ENCODE measurements around the gene SLC29A3. TPM values are rescaled to one million over a fixed set of nuclear protein-coding genes. Genes with fewer than 3 reads are reported as not detected.

SLC29A3 gene
- total RNA-seq, 1 experiment from 2014 or later: 4.4 TPM

DNA sequence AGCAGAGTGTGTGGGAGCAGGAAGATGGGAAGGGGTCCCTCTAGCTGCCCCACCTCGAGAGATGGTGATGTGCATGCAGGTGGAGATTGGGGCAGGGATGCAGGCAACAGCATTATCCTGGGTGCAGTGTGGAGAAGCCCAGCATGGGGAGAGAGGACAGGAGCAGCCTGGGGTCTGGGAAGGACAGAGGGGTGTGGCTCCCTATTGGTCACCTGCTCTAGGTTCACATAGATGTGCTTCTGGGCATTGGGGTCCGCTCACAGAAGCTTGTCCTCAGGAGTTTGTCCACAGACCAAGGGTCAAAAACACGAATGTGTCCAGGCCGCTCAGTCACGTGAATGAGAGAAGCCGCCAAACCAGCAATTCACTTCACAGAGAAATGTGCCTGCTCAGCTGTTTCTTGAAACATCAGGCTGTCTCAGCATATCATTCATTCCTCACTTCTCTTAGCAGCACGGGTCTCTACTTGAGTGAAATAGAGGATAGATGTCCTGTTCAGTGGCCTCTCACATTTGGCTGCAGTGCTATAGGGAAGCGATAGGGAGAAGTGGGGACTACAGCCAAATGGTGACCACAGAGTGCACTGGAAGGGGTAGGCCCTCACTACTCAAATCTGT lies 11.5 kb upstream of the SLC29A3 start:
- Histone ChIP-seq H2AFZ (ENCODE audit: low read length) (no peak overlapping the region), H3K9me3 (ENCODE audit: low read length) (no peaks in the 10 kb centered on the region), H3K4me3 (ENCODE audit: low read length) (no peak overlapping the region), H3K4me1 (ENCODE audit: insufficient read depth, low read length) (no peaks in the 10 kb centered on the region), H3K27ac (ENCODE audit: low read length) (no peak overlapping the region), H3K9ac (ENCODE audit: low read length) (no peak overlapping the region), H3K4me2 (ENCODE audit: low read length) (no peak overlapping the region), H3K36me3 (ENCODE audit: low read depth, low read length) (no peaks in the 10 kb centered on the region), H3K27me3 (ENCODE audit: low read length) (no peaks in the 10 kb centered on the region), H3F3A (ENCODE audit: low read length, unreplicated experiment) (no peaks in the 10 kb centered on the region), H3K79me2 (ENCODE audit: low read length) (no peaks in the 10 kb centered on the region), H4K20me1 (ENCODE audit: low read length) (no peaks in the 10 kb centered on the region), H3K9me2 (replicated peaks; ENCODE audit: low read length) (no peaks in the 10 kb centered on the region)
- no peak for ATAC-seq
- POLR2A ChIA-PET (ENCODE audit: unreplicated experiment): no interaction called here
- no peak for DNase-seq
- CTCF ChIA-PET: no interaction called here
- BruUV-seq (replicated peaks): no TSS peak
- TF ChIP-seq, protein P1, sequence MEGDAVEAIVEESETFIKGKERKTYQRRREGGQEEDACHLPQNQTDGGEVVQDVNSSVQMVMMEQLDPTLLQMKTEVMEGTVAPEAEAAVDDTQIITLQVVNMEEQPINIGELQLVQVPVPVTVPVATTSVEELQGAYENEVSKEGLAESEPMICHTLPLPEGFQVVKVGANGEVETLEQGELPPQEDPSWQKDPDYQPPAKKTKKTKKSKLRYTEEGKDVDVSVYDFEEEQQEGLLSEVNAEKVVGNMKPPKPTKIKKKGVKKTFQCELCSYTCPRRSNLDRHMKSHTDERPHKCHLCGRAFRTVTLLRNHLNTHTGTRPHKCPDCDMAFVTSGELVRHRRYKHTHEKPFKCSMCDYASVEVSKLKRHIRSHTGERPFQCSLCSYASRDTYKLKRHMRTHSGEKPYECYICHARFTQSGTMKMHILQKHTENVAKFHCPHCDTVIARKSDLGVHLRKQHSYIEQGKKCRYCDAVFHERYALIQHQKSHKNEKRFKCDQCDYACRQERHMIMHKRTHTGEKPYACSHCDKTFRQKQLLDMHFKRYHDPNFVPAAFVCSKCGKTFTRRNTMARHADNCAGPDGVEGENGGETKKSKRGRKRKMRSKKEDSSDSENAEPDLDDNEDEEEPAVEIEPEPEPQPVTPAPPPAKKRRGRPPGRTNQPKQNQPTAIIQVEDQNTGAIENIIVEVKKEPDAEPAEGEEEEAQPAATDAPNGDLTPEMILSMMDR (conservative IDR thresholded peaks at IDR 0.05; ENCODE audit: low read depth, low read length): no peak
- TF ChIP-seq EZH2phosphoT487 (IDR thresholded peaks at IDR 0.05; ENCODE audit: borderline replicate concordance, low read length): no peak
- no peak for TF ChIP-seq EZH2 (IDR thresholded peaks at IDR 0.05; ENCODE audit: low read length, unreplicated experiment)
- intact Hi-C loops (cut with micrococcal nuclease): no loop called here

DNA sequence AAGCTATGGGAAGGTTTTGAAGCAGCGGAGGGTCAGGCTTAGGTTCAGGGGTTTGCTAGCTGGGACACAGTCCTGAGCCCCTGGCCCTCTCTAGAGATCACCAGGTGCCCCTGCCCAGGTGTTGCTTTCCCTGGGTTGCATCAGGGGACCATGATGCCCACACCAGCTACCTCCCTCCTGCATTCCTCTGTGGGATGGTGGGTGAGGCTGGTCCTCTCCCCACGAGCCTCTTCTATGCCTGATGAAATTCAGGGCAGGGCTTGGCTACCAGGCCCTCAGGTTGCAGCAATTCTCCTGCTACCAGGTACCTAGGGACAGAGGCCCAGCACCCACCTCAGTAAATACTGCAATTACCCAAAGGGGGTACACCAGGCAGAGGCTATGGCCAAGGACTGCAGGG lies 10.8 kb upstream of the SLC29A3 start:
- no peaks in the 10 kb centered on the region for H3F3A ChIP-seq (ENCODE audit: low read length, unreplicated experiment)
- ChIA-PET CTCF (no interaction called here), POLR2A (ENCODE audit: unreplicated experiment) (no interaction called here)
- no peaks in the 10 kb centered on the region for H3K27me3 ChIP-seq (ENCODE audit: low read length)
- intact Hi-C loops (cut with micrococcal nuclease): no loop called here
- no peak overlapping the region for H2AFZ ChIP-seq (ENCODE audit: low read length)
- H3K36me3 ChIP-seq (ENCODE audit: low read depth, low read length): no peaks in the 10 kb centered on the region
- ATAC-seq (no peak), DNase-seq (no peak)
- no peak overlapping the region for H3K4me2 ChIP-seq (ENCODE audit: low read length)
- no peak overlapping the region for H3K27ac ChIP-seq (ENCODE audit: low read length)
- no peak overlapping the region for H3K9ac ChIP-seq (ENCODE audit: low read length)
- no peaks in the 10 kb centered on the region for H3K4me1 ChIP-seq (ENCODE audit: insufficient read depth, low read length)
- no TSS peak for BruUV-seq (replicated peaks)
- H3K79me2 ChIP-seq (ENCODE audit: low read length): no peaks in the 10 kb centered on the region
- no peak overlapping the region for H3K4me3 ChIP-seq (ENCODE audit: low read length)
- no peaks in the 10 kb centered on the region for H3K9me3 ChIP-seq (ENCODE audit: low read length)
- H4K20me1 ChIP-seq (ENCODE audit: low read length): no peaks in the 10 kb centered on the region
- no peaks in the 10 kb centered on the region for H3K9me2 ChIP-seq (replicated peaks; ENCODE audit: low read length)
- TF ChIP-seq EZH2phosphoT487 (IDR thresholded peaks at IDR 0.05; ENCODE audit: borderline replicate concordance, low read length) (no peak), EZH2 (IDR thresholded peaks at IDR 0.05; ENCODE audit: low read length, unreplicated experiment) (no peak)
- TF ChIP-seq, protein P1 (conservative IDR thresholded peaks at IDR 0.05; ENCODE audit: low read depth, low read length): no peak

DNA sequence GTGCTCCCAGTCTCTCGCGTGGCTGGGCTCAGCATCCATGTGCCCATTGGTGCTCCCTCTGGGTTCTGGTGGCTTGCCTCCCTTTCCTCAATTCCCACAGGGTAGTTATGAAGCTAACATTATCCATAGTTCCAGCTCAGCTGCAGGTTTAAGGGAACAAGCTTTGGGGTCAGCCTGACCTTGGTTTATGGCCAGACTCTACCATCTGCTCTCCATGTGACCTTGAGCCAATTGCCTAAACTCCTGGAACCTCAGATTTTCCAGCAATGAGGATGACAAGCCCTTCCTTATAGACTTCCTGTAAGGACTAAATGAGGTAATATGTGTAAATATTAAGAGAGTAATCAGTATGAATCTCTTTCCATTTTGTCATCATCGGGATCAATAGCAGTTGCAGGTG lies 10.1 kb upstream of the SLC29A3 start:
- BruUV-seq (replicated peaks): no TSS peak
- H3K4me1 ChIP-seq (ENCODE audit: insufficient read depth, low read length): no peaks in the 10 kb centered on the region; the same call in 1 of the 2 replicates
- no peaks in the 10 kb centered on the region for H3K36me3 ChIP-seq (ENCODE audit: low read depth, low read length)
- H4K20me1 ChIP-seq (ENCODE audit: low read length): no peaks in the 10 kb centered on the region
- CTCF ChIA-PET: no interaction called here
- no peak overlapping the region for H3K4me2 ChIP-seq (ENCODE audit: low read length)
- no peak overlapping the region for H3K4me3 ChIP-seq (ENCODE audit: low read length)
- H3K9ac ChIP-seq (ENCODE audit: low read length): no peak overlapping the region
- H3K27me3 ChIP-seq (ENCODE audit: low read length): no peaks in the 10 kb centered on the region
- no peak overlapping the region for H2AFZ ChIP-seq (ENCODE audit: low read length)
- POLR2A ChIA-PET (ENCODE audit: unreplicated experiment): no interaction called here
- no peaks in the 10 kb centered on the region for H3F3A ChIP-seq (ENCODE audit: low read length, unreplicated experiment)
- no peaks in the 10 kb centered on the region for H3K79me2 ChIP-seq (ENCODE audit: low read length)
- no peaks in the 10 kb centered on the region for H3K9me2 ChIP-seq (replicated peaks; ENCODE audit: low read length)
- ATAC-seq (no peak), DNase-seq (no peak)
- H3K27ac ChIP-seq (ENCODE audit: low read length): no peak overlapping the region
- TF ChIP-seq, protein P1 (conservative IDR thresholded peaks at IDR 0.05; ENCODE audit: low read depth, low read length): no peak
- TF ChIP-seq EZH2 (IDR thresholded peaks at IDR 0.05; ENCODE audit: low read length, unreplicated experiment): no peak
- no peak for TF ChIP-seq EZH2phosphoT487 (IDR thresholded peaks at IDR 0.05; ENCODE audit: borderline replicate concordance, low read length)
- intact Hi-C loops (cut with micrococcal nuclease): no loop called here
- no peaks in the 10 kb centered on the region for H3K9me3 ChIP-seq (ENCODE audit: low read length)
